Activated CD4-positive, alpha-beta memory T cell treated with anti-CD3 and anti-CD28 coated beads, Interleukin-2, amount 10 ng/mL, durations not matched to agents 7 days and 5 days (primary cell): Measurements from ENCODE around the gene PCDHB5. TPM values are rescaled to one million over a fixed set of nuclear protein-coding genes. Genes with fewer than 3 reads are reported as not detected.
"Not testable (repeated sequence)": the region's sequence is repeated elsewhere in the genome, so short reads cannot be mapped to it uniquely, and the experiment has no call there.

Experiments used
- CTCF ChIA-PET: fragments of 350-600 bp; sonication (Branson Sonifier 250); formaldehyde crosslinking; loops from one replicate; lab custom pipeline; 2021; ENCODE audit warnings: antibody characterized with exemption, inconsistent platforms; lab: Charles Lee
- POLR2A ChIA-PET: fragments of 350-600 bp; sonication (Branson Sonifier 250); formaldehyde crosslinking; loops from one replicate; lab custom pipeline; 2021; ENCODE audit warnings: antibody characterized with exemption; lab: Charles Lee
- DNase-seq: peaks from one replicate; pipeline ENCODE4 v3.0.0-alpha.2; 2020
- H3K27ac Mint-ChIP-seq: one replicate; pipeline ENCODE4 v1.8.0; 2021; ENCODE audit warnings: mild to moderate bottlenecking, mixed read lengths
- H3K27me3 Mint-ChIP-seq: one replicate; pipeline ENCODE4 v1.8.0; 2021; ENCODE audit warnings: mixed read lengths
- H3K36me3 Mint-ChIP-seq: one replicate; pipeline ENCODE4 v1.8.0; 2021; ENCODE audit warnings: low read depth, mixed read lengths
- H3K4me1 Mint-ChIP-seq: one replicate; pipeline ENCODE4 v1.8.0; 2021; ENCODE audit warnings: mixed read lengths
- H3K4me3 Mint-ChIP-seq: one replicate; pipeline ENCODE4 v1.8.0; 2021; ENCODE audit warnings: mild to moderate bottlenecking, mixed read lengths
- H3K9me3 Mint-ChIP-seq: one replicate; pipeline ENCODE4 v1.8.0; 2021; ENCODE audit warnings: mixed read lengths
- total RNA-seq, 2 experiments: library from RNA; stranded (reverse); gene quantifications; one replicate each; pipeline ENCODE4 v1.2.3, GENCODE V29; 2021

PCDHB5 gene
- total RNA-seq, 2 experiments from 2014 or later, result not detected

GRCh38 chr5:141172381-141173204 lies 37.6 kb downstream of the PCDHB5 start, which contains the start of gene PCDHB7:
Gene PCDHB7 (plus strand): TSS chr5:141172644. CDS start chr5:141172836, 192 bp downstream.
- Mint-ChIP-seq H3K9me3 (peaks cover 11% of the 10 kb centered on the region), H3K4me3 (no peak within 1 kb of the TSS), H3K36me3 (no peaks in the 10 kb centered on the region), H3K27ac (no peak within 1 kb of the TSS), H3K4me1 (no peaks in the 10 kb centered on the region), H3K27me3 (no peaks in the 10 kb centered on the region)
- CTCF ChIA-PET, result no interaction called here
- DNase-seq, result no peak
- POLR2A ChIA-PET, result no interaction called here

- H3K4me1 Mint-ChIP-seq, H3K36me3 Mint-ChIP-seq, DNase-seq, CTCF ChIA-PET, H3K4me3 Mint-ChIP-seq, H3K27ac Mint-ChIP-seq, POLR2A ChIA-PET, H3K27me3 Mint-ChIP-seq: not testable (repeated sequence)
- peaks cover 11% of the 10 kb centered on the region for H3K9me3 Mint-ChIP-seq
Measured at GRCh38 chr5:141174291-141175104, 39.5 kb downstream of the PCDHB5 start.

- Mint-ChIP-seq H3K4me1 (no peaks in the 10 kb centered on the region), H3K27me3 (no peaks in the 10 kb centered on the region), H3K27ac (no peak overlapping the region), H3K4me3 (no peak overlapping the region), H3K36me3 (no peaks in the 10 kb centered on the region), H3K9me3 (peaks cover 13% of the 10 kb centered on the region)
- POLR2A ChIA-PET, result no interaction called here
- DNase-seq, result no peak
- CTCF ChIA-PET, result no interaction called here
Measured at GRCh38 chr5:141175933-141176332, 40.9 kb downstream of the PCDHB5 start.

GRCh38 chr5:141177577-141178191 lies 42.7 kb downstream of the PCDHB5 start, which contains the start of gene PCDHB8:
Gene PCDHB8 (plus strand): TSS chr5:141177790. CDS start chr5:141178035, 245 bp downstream.
- H3K9me3 Mint-ChIP-seq, result peaks cover 15% of the 10 kb centered on the region
- H3K27ac Mint-ChIP-seq, H3K36me3 Mint-ChIP-seq, H3K4me1 Mint-ChIP-seq, DNase-seq, H3K4me3 Mint-ChIP-seq, POLR2A ChIA-PET, H3K27me3 Mint-ChIP-seq: not testable (repeated sequence)
- CTCF ChIA-PET, result interaction anchor here (0.5 to 0.8 kb wide), 2 partner anchors 14 to 70 kb away, joined by 3 to 4 read pairs; partner anchors contain the start of gene PCDHB10

GRCh38 chr5:141179371-141179770 lies 44.4 kb downstream of the PCDHB5 start:
- CTCF ChIA-PET, H3K27ac Mint-ChIP-seq, H3K4me1 Mint-ChIP-seq, H3K27me3 Mint-ChIP-seq, H3K4me3 Mint-ChIP-seq, DNase-seq, POLR2A ChIA-PET, H3K36me3 Mint-ChIP-seq: not testable (repeated sequence)
- H3K9me3 Mint-ChIP-seq, result peaks cover 13% of the 10 kb centered on the region

- H3K27ac Mint-ChIP-seq, H3K27me3 Mint-ChIP-seq, H3K4me3 Mint-ChIP-seq, H3K4me1 Mint-ChIP-seq, DNase-seq, H3K36me3 Mint-ChIP-seq, POLR2A ChIA-PET, CTCF ChIA-PET: not testable (repeated sequence)
- H3K9me3 Mint-ChIP-seq, result peaks cover 14% of the 10 kb centered on the region
Measured at GRCh38 chr5:141179876-141180275, 44.9 kb downstream of the PCDHB5 start.

- CTCF ChIA-PET, result no interaction called here
- Mint-ChIP-seq H3K9me3 (peaks cover 11% of the 10 kb centered on the region), H3K27ac (no peak overlapping the region), H3K4me3 (no peak overlapping the region), H3K27me3 (no peaks in the 10 kb centered on the region), H3K36me3 (peaks cover 3% of the 10 kb centered on the region), H3K4me1 (no peaks in the 10 kb centered on the region)
- DNase-seq, result no peak
- POLR2A ChIA-PET, result no interaction called here
Measured at GRCh38 chr5:141180313-141180712, 45.3 kb downstream of the PCDHB5 start.

- Mint-ChIP-seq H3K4me1 (peaks cover 2% of the 10 kb centered on the region), H3K36me3 (peaks cover 3% of the 10 kb centered on the region), H3K27ac (no peak within 1 kb of the TSS), H3K4me3 (no peak within 1 kb of the TSS), H3K27me3 (no peaks in the 10 kb centered on the region), H3K9me3 (peaks cover 13% of the 10 kb centered on the region)
- ChIA-PET CTCF (interaction anchor here (1.3 kb wide), 1 partner anchor 32 kb away, joined by 3 read pairs; the partner anchor contains the start of gene PCDHB6), POLR2A (no interaction called here)
- no peak for DNase-seq
Measured at GRCh38 chr5:141182248-141182647, 47.2 kb downstream of the PCDHB5 start, which contains the start of gene PCDHB16. Gene PCDHB16 (plus strand): TSS chr5:141182387. CDS start chr5:141182560, 173 bp downstream.

GRCh38 chr5:141184117-141184855 lies 49.3 kb downstream of the PCDHB5 start:
- CTCF ChIA-PET, result not testable (repeated sequence)

GRCh38 chr5:141186897-141187512 lies 52.0 kb downstream of the PCDHB5 start, which contains the start of gene PCDHB9:
Gene PCDHB9 (plus strand): TSS chr5:141187161. CDS start chr5:141187319, 158 bp downstream.
- CTCF ChIA-PET, result interaction anchor here (1.7 kb wide), 1 partner anchor 10 kb away, joined by 4 read pairs; no protein-coding TSS in a partner anchor
- Mint-ChIP-seq H3K36me3 (peaks cover 5% of the 10 kb centered on the region), H3K27me3 (peaks cover 8% of the 10 kb centered on the region), H3K27ac (no peak within 1 kb of the TSS), H3K9me3 (peaks cover 18% of the 10 kb centered on the region), H3K4me3 (no peak within 1 kb of the TSS), H3K4me1 (peaks cover 2% of the 10 kb centered on the region)
- POLR2A ChIA-PET, result no interaction called here
- peak; percentile 27 for DNase-seq

More at GRCh38 chr5:141184117-141184855, 49.3 kb downstream of the PCDHB5 start:
- H3K4me1 Mint-ChIP-seq, H3K27me3 Mint-ChIP-seq, H3K4me3 Mint-ChIP-seq, POLR2A ChIA-PET, DNase-seq, H3K36me3 Mint-ChIP-seq, H3K27ac Mint-ChIP-seq: not testable (repeated sequence)
- H3K9me3 Mint-ChIP-seq, result peaks cover 16% of the 10 kb centered on the region
